Measurements from ENCODE around the gene FCHO2. TPM values are rescaled to one million over a fixed set of nuclear protein-coding genes. Genes with fewer than 3 reads are reported as not detected.
"Not testable (repeated sequence)": the region's sequence is repeated elsewhere in the genome, so short reads cannot be mapped to it uniquely, and the experiment has no call there.

Gene FCHO2
- total RNA-seq, 1 donor: 31.5 TPM

- Histone ChIP-seq H3K4me1 (ENCODE audit: insufficient read depth, low read length) (no peaks in the 10 kb centered on the region), H3K79me2 (ENCODE audit: insufficient read depth, low read length) (no peaks in the 10 kb centered on the region), H4K20me1 (ENCODE audit: insufficient read depth, low read length) (no peaks in the 10 kb centered on the region), H3K9me3 (ENCODE audit: low read depth, low read length) (no peaks in the 10 kb centered on the region), H3K36me3 (ENCODE audit: insufficient read depth, low read length) (no peaks in the 10 kb centered on the region), H3K27me3 (ENCODE audit: insufficient read depth, low read length) (no peaks in the 10 kb centered on the region), H3K4me2 (ENCODE audit: insufficient read depth, low read length) (no peak overlapping the region), H2AFZ (ENCODE audit: low read length) (no peak overlapping the region), H3K4me3 (ENCODE audit: insufficient read depth, low read length) (no peak overlapping the region), H3K27ac (ENCODE audit: low read depth, low read length) (no peak overlapping the region)
- DNase-seq (ENCODE audit: insufficient read length, low spot score, missing footprints): no peak
- TF ChIP-seq, protein P1, sequence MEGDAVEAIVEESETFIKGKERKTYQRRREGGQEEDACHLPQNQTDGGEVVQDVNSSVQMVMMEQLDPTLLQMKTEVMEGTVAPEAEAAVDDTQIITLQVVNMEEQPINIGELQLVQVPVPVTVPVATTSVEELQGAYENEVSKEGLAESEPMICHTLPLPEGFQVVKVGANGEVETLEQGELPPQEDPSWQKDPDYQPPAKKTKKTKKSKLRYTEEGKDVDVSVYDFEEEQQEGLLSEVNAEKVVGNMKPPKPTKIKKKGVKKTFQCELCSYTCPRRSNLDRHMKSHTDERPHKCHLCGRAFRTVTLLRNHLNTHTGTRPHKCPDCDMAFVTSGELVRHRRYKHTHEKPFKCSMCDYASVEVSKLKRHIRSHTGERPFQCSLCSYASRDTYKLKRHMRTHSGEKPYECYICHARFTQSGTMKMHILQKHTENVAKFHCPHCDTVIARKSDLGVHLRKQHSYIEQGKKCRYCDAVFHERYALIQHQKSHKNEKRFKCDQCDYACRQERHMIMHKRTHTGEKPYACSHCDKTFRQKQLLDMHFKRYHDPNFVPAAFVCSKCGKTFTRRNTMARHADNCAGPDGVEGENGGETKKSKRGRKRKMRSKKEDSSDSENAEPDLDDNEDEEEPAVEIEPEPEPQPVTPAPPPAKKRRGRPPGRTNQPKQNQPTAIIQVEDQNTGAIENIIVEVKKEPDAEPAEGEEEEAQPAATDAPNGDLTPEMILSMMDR (IDR thresholded peaks at IDR 0.05; ENCODE audit: extremely low read depth, low read depth, low read length): no peak
These were observed 66.8 kb downstream of the FCHO2 start for GRCh38 chr5:73022471-73023169.

DNA sequence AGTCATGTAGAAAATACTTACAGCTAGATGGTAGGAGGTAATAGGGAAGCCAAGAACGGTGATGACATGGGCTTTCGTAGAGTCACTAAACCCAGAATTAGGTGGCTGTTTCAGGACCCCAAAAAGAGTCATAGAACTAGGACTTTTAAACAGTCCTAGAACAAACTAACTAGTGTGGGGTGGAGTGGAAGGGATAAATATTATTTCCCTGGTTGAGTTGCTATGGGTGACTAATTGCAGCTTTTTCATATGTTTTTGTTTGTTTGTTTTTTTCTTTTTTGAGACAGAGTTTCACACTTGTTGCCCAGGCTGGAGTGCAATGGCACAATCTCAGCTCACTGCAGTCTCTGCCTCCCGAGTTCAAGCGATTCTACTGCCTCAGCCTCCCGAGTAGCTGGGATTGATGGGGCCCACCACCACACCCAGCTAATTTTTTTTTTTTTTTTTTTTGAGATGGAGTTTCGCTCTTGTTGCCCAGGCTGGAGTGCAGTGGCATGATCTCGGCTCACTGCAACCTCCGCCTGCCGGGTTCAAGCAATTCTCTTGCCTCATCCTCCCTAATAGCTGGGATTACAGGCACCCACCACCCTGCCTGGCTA is 69.2 kb downstream of the FCHO2 start:
- H3K27me3 ChIP-seq (ENCODE audit: insufficient read depth, low read length); H3K79me2 ChIP-seq (ENCODE audit: insufficient read depth, low read length); H3K36me3 ChIP-seq (ENCODE audit: insufficient read depth, low read length); H4K20me1 ChIP-seq (ENCODE audit: insufficient read depth, low read length); H2AFZ ChIP-seq (ENCODE audit: low read length); H3K4me3 ChIP-seq (ENCODE audit: insufficient read depth, low read length); H3K9me3 ChIP-seq (ENCODE audit: low read depth, low read length); H3K4me2 ChIP-seq (ENCODE audit: insufficient read depth, low read length): not testable (repeated sequence)
- Histone ChIP-seq H3K4me1 (ENCODE audit: insufficient read depth, low read length) (peaks cover 11% of the 10 kb centered on the region), H3K27ac (ENCODE audit: low read depth, low read length) (peak overlapping the region; percentile 47)
- peak; percentile 35 for DNase-seq (ENCODE audit: insufficient read length, low spot score, missing footprints)

DNA sequence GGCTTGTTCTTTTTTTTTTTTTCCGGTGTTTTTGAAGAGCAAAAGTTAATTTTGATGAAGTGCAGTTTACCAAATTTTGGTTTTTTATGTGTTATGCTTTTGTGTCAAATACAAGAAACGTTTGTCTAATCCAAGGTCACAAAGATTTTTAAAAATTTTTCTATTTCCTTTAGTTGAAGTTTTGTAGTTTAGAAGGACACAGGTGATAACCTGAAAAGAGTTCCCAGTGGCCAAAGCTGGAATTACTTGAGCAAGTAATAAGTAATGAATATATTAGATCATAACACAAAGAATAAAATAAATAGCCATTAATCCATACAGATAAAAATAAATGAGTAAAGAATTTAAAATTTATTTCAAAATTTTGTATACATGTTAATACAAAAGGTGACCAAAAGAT is 71.5 kb downstream of the FCHO2 start:
- no peak for DNase-seq (ENCODE audit: insufficient read length, low spot score, missing footprints)
- Histone ChIP-seq H3K36me3 (ENCODE audit: insufficient read depth, low read length) (no peaks in the 10 kb centered on the region), H3K27ac (ENCODE audit: low read depth, low read length) (no peak overlapping the region), H3K4me2 (ENCODE audit: insufficient read depth, low read length) (no peak overlapping the region), H3K79me2 (ENCODE audit: insufficient read depth, low read length) (no peaks in the 10 kb centered on the region), H2AFZ (ENCODE audit: low read length) (no peak overlapping the region), H4K20me1 (ENCODE audit: insufficient read depth, low read length) (no peaks in the 10 kb centered on the region), H3K27me3 (ENCODE audit: insufficient read depth, low read length) (no peaks in the 10 kb centered on the region), H3K9me3 (ENCODE audit: low read depth, low read length) (no peaks in the 10 kb centered on the region), H3K4me1 (ENCODE audit: insufficient read depth, low read length) (peaks cover 31% of the 10 kb centered on the region), H3K4me3 (ENCODE audit: insufficient read depth, low read length) (no peak overlapping the region)
- TF ChIP-seq, protein P1 (IDR thresholded peaks at IDR 0.05; ENCODE audit: extremely low read depth, low read depth, low read length): peak; percentile 14

GRCh38 chr5:73027816-73028215 is 72.0 kb downstream of the FCHO2 start:
- Histone ChIP-seq H3K9me3 (ENCODE audit: low read depth, low read length) (no peaks in the 10 kb centered on the region), H3K4me1 (ENCODE audit: insufficient read depth, low read length) (peaks cover 31% of the 10 kb centered on the region), H3K36me3 (ENCODE audit: insufficient read depth, low read length) (no peaks in the 10 kb centered on the region), H4K20me1 (ENCODE audit: insufficient read depth, low read length) (no peaks in the 10 kb centered on the region), H3K79me2 (ENCODE audit: insufficient read depth, low read length) (no peaks in the 10 kb centered on the region), H3K27me3 (ENCODE audit: insufficient read depth, low read length) (no peaks in the 10 kb centered on the region), H2AFZ (ENCODE audit: low read length) (no peak overlapping the region), H3K27ac (ENCODE audit: low read depth, low read length) (no peak overlapping the region), H3K4me2 (ENCODE audit: insufficient read depth, low read length) (no peak overlapping the region), H3K4me3 (ENCODE audit: insufficient read depth, low read length) (no peak overlapping the region)
- DNase-seq (ENCODE audit: insufficient read length, low spot score, missing footprints): no peak
- TF ChIP-seq, protein P1 (IDR thresholded peaks at IDR 0.05; ENCODE audit: extremely low read depth, low read depth, low read length): no peak
